ENCODE measurements around the gene LBH.

GRCh38 chr2:30265052-30266015 lies 34.0 kb downstream of the LBH start:
- TF ChIP-seq CTCF (conservative IDR thresholded peaks at IDR 0.05; ENCODE audit: low read depth, low read length) (no peak), EZH2 (IDR thresholded peaks at IDR 0.05; ENCODE audit: low read length, unreplicated experiment) (no peak)
